CD4-positive, alpha-beta T cell treated with Interleukin-4 for 1 hour (primary cell): Measurements from ENCODE around the gene ATOH7.
A peak's percentile ranks its signal among the peaks of the same experiment; 100 is the strongest.
"Not testable (repeated sequence)": the region's sequence is repeated elsewhere in the genome, so short reads cannot be mapped to it uniquely, and the experiment has no call there.

Source experiments
- DNase-seq, 2 donors: peaks; one replicate each; pipeline ENCODE4 v3.0.0-alpha.2; 2020 to 2022

ATOH7 gene

DNA sequence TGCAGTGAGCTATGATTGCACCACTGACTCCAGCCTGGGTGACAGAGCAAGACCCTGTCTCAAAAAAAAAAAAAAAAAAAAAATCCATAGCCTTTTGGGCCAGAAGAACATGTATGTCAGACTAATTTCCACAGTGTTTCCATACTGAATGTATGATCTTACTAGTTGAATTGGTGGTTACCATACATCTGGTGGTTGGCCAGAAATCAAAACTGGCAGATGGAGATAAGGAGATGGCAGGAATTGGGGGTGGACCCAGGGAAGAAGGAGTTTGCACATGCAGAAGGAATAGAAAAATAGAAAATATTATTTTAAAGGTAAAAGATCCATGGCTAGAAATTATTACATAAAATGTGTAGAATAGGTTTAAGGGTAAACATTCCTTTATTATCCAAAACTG is 3.7 kb upstream of the ATOH7 start:
- DNase-seq = no peak

DNA sequence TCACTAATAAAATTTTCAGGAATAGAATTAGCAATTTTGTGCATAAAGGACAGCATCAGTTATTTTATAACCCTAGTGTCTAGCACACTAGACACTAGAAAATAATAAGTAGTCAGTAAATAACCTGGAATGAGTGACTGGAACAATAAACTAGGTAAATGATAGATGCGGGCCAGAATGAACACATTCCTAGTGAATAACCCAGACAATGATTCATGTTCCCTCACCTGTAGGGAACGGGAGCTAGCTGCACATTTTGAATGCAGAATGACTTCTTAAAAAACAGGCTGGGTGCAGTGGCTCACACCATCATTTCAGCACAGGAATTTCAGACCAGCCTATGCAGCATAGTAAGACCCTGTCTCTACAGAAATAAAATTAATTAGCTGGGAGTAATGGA is 3.2 kb upstream of the ATOH7 start:
- no peak for DNase-seq

GRCh38 chr10:68233046-68233445 is 1.1 kb upstream of the ATOH7 start:
- DNase-seq = no peak

- DNase-seq = peak; percentile 6 to 32
Measured at GRCh38 chr10:68231106-68231816, 652 bp downstream of the ATOH7 start.

- DNase-seq = no peak
Measured at GRCh38 chr10:68230268-68230667, 1.6 kb downstream of the ATOH7 start.

DNA sequence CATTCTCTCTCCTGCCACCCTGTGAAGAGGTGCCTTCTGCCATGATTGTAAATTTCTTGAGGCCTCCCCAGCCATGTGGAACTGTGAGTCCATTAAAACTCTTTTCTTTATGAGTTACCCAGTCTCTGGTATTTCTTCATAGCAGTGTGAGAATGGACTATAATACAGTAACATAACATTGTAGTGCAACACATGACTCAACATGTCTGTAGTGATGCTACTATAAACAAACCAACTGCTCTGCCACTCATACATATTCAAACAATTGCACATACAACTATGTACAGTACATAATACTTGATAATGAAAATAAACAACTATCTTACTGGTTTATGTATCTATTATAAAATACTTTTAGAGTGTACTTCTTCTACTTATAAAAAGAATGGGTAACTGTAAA is 7.1 kb downstream of the ATOH7 start:
- DNase-seq = no peak

DNA sequence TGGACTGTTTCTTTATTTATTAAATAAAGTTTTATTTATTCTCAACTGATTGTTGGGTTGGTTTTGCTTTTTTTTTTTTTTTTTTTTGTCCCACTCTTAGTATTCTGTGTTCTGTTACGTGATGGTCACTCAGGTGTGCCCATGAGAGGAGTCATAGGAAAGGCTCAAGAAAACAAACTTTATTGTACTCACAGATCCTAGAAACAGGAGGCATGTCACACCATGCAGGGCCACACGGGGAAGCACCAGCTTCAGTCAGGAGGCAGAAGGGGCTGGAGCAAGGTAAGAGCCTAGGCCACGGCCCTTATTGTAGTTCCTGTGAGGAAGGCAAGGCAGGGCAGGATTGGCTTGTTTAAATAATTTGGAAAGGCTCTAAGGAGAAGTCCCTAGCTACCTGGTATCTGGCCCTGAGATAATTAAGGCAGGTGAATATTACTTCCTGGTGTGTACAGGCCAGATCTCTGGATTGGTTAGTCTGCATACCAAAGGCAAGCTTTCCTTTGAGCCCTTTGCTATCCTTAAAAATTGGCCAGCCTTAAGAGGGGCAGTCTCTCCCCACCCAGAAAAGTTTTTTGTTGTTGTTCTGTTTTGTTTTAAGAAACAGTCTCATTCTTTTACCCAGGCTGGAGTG is 8.3 kb downstream of the ATOH7 start:
- no peak for DNase-seq

DNA sequence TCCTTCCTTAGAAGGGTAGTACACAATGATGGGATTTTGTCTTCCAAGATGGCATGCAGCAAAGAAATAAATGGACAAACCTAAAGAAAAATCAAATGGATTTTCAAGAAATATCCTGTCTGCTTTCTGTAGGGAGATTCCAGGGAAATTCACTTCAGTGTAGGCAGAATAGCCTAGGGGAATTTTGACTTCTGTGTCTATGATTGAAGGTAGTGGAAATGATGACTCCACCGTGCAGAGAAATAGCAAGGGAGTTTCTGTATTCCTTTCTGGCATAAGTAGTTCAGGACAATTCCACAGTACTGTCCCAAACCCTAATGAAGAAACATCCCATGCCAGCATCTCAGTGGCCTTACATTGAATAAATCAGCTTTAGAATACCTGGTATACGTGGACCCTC is 9.5 kb downstream of the ATOH7 start:
- no peak for DNase-seq

DNA sequence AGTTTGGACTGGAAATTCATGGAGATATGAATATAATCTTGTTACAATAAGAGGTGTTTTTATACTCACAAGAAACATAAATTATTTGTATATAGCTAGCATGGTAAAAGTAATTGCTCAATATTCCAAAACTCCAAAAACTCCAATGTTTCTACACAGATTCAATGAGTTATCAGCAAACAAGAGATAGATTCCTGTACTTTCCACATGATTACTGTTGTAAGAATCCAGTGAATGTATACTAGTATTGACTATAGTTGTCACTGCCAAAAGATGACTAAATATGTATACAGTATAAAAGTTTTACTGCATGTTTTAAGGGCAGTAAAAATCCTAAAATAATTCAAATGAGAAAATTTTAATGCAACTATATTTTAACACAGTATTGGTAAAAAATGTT is 10.7 kb downstream of the ATOH7 start:
- DNase-seq = no peak

DNA sequence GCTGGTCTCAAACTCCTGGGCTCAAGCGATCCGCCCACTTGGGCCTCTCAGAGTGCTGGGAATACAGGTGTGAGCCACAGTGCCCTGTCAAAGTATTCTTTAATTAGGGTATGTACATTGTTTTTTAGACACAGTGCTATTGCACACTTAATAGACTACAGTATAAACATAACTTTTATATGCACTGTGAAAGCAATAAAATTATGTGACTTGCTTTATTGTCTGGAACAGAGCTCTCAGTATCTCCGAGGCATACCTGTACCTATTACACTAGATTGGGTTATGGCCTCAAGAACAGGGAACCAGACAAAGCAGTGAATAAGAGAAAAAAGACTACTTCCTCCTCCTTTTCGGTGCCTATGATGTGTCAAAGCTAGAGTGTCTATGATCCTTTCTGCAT is 13.1 kb downstream of the ATOH7 start:
- no peak for DNase-seq

DNA sequence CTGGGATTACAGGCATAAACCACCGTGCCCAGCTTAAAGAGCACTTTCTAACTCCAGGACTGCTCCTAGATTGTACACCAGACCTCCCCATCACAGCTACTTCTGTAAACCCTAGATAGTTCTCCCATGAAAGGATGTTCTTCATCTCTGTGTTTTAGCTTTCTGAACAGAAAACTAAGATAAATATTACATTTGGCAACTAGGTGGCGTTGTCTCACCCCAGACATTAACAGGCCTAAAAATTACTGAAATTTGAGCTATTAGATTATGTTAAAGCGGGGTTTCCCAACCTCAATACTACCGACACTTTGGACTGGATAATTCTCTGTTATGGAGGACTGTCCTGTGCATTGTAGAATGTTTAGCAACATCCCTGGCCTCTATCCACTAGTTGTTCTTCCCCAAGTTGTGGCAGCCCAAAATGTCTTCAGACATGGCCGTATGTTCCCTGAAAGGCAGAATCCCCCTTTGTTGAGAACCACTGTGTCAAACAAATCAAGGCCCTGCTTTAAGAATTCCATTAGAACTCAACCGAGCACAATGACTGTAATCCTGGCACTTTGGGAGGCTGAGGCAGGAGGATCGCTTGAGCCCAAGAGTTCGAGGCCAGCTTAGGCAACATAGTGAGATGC is 19.1 kb downstream of the ATOH7 start:
- peak in 1 of 2 donors; percentile 36 for DNase-seq

- no peak for DNase-seq
Measured at GRCh38 chr10:68211669-68212068, 20.2 kb downstream of the ATOH7 start.

DNA sequence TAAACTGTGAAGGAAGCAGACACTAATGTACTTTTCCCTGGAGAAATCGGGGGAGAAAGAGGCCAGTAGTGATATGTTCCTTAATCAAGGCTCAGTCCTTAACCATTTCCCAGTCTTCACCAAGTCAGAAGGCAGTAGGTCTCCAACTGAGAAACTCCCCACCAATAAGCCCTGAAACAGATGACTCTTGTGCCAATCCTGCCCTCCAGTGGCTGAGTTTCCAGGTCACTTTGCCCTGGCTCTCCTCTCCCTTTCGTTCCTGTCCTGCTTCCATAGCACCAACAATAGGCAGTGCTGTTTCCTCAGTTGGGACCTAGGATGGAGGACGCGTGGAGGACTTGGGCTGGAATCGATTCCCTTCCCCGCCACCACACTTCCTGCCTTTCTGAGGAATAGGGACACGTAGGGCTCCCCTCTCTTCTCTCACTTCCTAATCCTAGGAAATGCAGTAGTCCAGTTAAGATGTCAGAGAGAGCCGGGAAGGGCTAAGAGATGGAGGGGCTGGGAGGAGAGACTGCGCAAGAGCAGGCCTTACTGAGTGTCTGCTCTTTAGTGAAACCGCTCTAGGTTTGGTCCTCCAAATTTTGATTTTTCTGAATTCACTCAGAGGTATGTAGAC is 23.4 kb downstream of the ATOH7 start:
- peak in 1 of 2 donors; percentile 5 for DNase-seq

DNA sequence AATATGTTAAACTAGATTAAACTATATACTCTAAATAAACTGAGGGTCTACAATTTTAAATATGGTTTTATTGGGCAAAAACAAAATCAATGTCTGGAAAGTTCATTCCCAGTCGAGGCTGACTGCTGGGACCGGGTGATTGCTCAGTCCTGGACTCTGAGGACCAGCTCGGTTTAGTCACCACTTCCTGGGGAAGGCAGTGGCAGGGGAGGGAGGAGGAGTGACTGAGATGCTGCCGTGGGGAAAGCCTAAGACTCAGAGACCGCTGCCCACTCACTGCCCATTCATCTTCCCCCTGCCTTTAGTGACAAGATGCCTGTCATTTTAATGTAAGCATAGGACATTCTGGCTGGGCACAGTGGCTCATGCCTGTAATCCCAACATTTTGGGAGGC is 29.0 kb downstream of the ATOH7 start:
- DNase-seq = peak in 1 of 2 donors; percentile 31

- no peak for DNase-seq
Measured at GRCh38 chr10:68196701-68197100, 35.2 kb downstream of the ATOH7 start.

GRCh38 chr10:68195776-68196175 is 36.1 kb downstream of the ATOH7 start:
- not testable (repeated sequence) for DNase-seq

GRCh38 chr10:68194290-68194689 is 37.6 kb downstream of the ATOH7 start:
- DNase-seq = no peak

DNA sequence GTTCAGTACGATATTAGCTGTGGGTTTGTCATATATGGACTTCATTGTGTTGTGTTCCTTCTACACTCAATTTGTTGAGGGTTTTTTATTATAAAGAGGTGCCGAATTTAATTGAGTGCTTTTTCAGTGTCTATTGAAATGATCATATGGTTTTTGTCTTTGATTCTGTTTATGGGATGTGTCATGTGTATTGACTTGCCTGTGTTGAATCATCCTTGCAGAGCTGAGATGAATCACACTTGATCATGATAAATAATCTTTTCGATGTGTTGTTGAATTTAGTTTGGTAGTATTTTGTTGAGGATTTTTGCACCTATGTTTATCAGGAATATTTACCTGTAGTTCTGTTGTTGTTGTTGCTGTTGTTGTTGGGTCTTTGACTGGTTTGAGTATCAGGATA is 39.8 kb downstream of the ATOH7 start:
- no peak for DNase-seq

DNA sequence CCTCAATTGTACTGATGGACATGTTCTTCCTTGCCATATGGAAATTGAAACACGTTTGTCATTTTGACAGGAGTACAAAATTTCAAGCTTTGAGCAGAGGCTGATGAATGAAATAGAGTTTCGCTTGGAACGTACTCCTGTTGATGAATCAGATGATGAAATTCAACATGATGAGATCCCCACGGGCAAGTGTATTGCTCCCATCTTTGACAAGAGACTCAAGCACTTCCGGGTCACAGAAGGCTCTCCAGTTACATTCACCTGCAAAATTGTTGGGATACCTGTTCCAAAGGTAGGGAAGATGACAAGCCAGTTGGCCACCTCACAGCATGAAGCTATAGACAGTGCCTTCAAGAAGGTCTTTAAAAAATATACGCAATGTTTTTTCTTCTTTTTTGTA is 43.1 kb downstream of the ATOH7 start:
- DNase-seq = no peak

DNA sequence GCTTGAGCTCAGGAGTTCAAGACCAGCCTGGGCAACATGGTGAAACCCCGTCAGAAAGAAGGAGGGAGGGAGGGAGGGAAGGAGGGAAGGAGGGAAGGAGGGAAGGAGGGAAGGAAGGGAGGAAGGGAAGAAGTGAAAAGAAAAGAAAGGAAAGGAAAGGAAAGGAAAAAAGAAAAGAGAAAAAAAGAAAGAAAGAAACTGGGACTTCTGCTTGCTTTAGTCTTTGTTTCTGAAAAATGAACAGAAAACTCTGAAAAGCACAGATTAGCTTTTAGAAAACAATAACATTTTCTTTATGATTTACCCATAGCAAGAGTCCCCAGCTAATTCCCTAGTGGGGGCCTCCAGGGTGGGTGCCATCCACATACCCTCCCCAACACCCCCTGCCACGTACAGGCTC is 46.8 kb downstream of the ATOH7 start:
- DNase-seq = no peak

- DNase-seq = no peak
Measured at GRCh38 chr10:68184546-68184945, 47.4 kb downstream of the ATOH7 start.
